GM19372 (cell line): ENCODE measurements around the gene C20orf141.
A peak's percentile ranks its signal among the peaks of the same experiment; 100 is the strongest.
"Not testable (repeated sequence)": the region's sequence is repeated elsewhere in the genome, so short reads cannot be mapped to it uniquely, and the experiment has no call there.

Experiments used
- ATAC-seq: cut with Tn5 transposase; IDR thresholded peaks from one replicate; pipeline ENCODE4 v1.9.1; 2021; ENCODE audit warnings: mild to moderate bottlenecking, low read depth, moderate library complexity; ENCODE audit not compliant: unreplicated experiment

C20orf141 gene

GRCh38 chr20:2817891-2818595 is 3.3 kb downstream of the C20orf141 start:
- ATAC-seq = no peak

- no peak for ATAC-seq
Measured at GRCh38 chr20:2820084-2820895, 5.5 kb downstream of the C20orf141 start.

- no peak for ATAC-seq
Measured at GRCh38 chr20:2820896-2821869, 6.4 kb downstream of the C20orf141 start.

- ATAC-seq = no peak
Measured at GRCh38 chr20:2822073-2822472, 7.3 kb downstream of the C20orf141 start.

GRCh38 chr20:2825761-2826160 is 11.0 kb downstream of the C20orf141 start:
- ATAC-seq = no peak

GRCh38 chr20:2826655-2827054 is 11.9 kb downstream of the C20orf141 start:
- no peak for ATAC-seq

- no peak for ATAC-seq
Measured at GRCh38 chr20:2829376-2829775, 14.6 kb downstream of the C20orf141 start.

GRCh38 chr20:2831206-2831605 is 16.4 kb downstream of the C20orf141 start:
- not testable (repeated sequence) for ATAC-seq

GRCh38 chr20:2833761-2834160 is 19.0 kb downstream of the C20orf141 start:
- no peak for ATAC-seq

GRCh38 chr20:2834401-2835110 is 19.8 kb downstream of the C20orf141 start:
- no peak for ATAC-seq

GRCh38 chr20:2835331-2835796 is 20.6 kb downstream of the C20orf141 start:
- ATAC-seq = no peak

GRCh38 chr20:2836035-2836434 is 21.2 kb downstream of the C20orf141 start:
- no peak for ATAC-seq

- ATAC-seq = no peak
Measured at GRCh38 chr20:2837221-2837960, 22.6 kb downstream of the C20orf141 start.

GRCh38 chr20:2838170-2838797 is 23.5 kb downstream of the C20orf141 start:
- no peak for ATAC-seq

GRCh38 chr20:2838847-2839671 is 24.3 kb downstream of the C20orf141 start:
- no peak for ATAC-seq

GRCh38 chr20:2839732-2840137 is 24.9 kb downstream of the C20orf141 start:
- ATAC-seq = no peak

GRCh38 chr20:2840138-2840966 is 25.6 kb downstream of the C20orf141 start, which contains the start of the genes PCED1A and VPS16:
Gene PCED1A, minus strand, starts transcription at chr20:2840655. Its CDS starts 743 bp downstream, at chr20:2839912.
Gene VPS16, plus strand, starts transcription at chr20:2840745. Its CDS starts 30 bp downstream, at chr20:2840775.
- ATAC-seq = peak; percentile 98
